ENCODE measurements around the gene TMEM273. TPM values are rescaled to one million over a fixed set of nuclear protein-coding genes. Genes with fewer than 3 reads are reported as not detected.

The TMEM273 gene
- total RNA-seq, 1 donor from 2014 or later = 82.3 TPM

DNA sequence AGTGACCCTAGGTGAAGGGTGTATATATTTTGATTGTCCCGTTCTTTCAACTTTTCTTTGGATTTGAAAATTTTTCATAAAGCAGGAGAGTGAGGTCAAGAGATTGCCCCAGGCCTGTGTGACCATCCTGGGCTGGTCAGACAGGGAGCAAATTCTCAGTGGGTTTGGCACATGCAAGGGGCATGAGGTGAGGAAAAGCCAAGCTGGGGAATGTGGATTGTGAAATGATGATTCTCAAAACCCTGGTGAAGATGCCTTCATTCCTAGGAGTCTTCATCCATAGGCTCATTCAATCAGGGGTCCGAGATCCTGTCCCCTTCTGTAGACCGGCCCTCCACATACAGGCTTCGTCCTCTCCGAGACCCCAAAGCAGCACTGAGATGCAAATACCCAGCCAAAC lies 27.4 kb downstream of the TMEM273 start:
- no peaks in the 10 kb centered on the region for H3K4me1 ChIP-seq
- H3K4me3 ChIP-seq = no peak overlapping the region
- no peaks in the 10 kb centered on the region for H3K27me3 ChIP-seq
- no peak overlapping the region for H3K27ac ChIP-seq
- no peaks in the 10 kb centered on the region for H3K36me3 ChIP-seq
- no peaks in the 10 kb centered on the region for H3K9me3 ChIP-seq
- intact Hi-C loops (cut with DNase I) = loop anchor here (1.0 to 10.0 kb wide), 3 partner anchors 86 to 504 kb away; no protein-coding TSS in a partner anchor
- DNase-seq (ENCODE audit: low spot score in 2 of 2) = no peak
- no peak for TF ChIP-seq CTCF (IDR thresholded peaks at IDR 0.05)

DNA sequence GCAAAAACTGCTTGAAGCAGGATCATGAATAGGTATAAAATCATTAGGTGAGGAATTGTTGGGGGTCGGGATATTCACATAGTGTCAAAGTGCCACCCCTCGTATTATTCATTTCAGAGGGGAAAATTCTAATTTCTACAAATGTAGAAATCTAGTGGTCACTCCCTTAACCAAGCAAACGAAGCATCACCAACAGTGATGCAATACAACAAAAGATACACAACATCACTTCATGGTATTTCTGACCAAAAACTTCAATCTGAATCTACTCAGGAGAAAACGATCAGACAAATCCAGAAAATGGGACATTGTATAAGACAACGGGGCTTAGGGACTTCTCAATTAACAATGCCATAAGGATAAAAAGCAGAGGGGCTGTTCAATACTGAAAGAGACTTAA lies 28.1 kb downstream of the TMEM273 start:
- H3K36me3 ChIP-seq = no peaks in the 10 kb centered on the region
- no peaks in the 10 kb centered on the region for H3K4me1 ChIP-seq
- no peaks in the 10 kb centered on the region for H3K27me3 ChIP-seq

GRCh38 chr10:49158915-49159314 lies 29.3 kb downstream of the TMEM273 start:
- H3K27ac ChIP-seq = no peak overlapping the region
- DNase-seq (ENCODE audit: low spot score in 2 of 2) = no peak
- TF ChIP-seq CTCF (IDR thresholded peaks at IDR 0.05) = no peak
- no peaks in the 10 kb centered on the region for H3K9me3 ChIP-seq
- no peaks in the 10 kb centered on the region for H3K27me3 ChIP-seq
- intact Hi-C loops (cut with DNase I) = no loop called here
- H3K36me3 ChIP-seq = no peaks in the 10 kb centered on the region
- no peak overlapping the region for H3K4me3 ChIP-seq
- H3K4me1 ChIP-seq = no peaks in the 10 kb centered on the region

More for the DNA sequence above, 28.1 kb downstream of the TMEM273 start:
- no peak for TF ChIP-seq CTCF (IDR thresholded peaks at IDR 0.05)
- Histone ChIP-seq H3K4me3 (no peak overlapping the region), H3K9me3 (no peaks in the 10 kb centered on the region), H3K27ac (no peak overlapping the region)
- intact Hi-C loops (cut with DNase I) = loop anchor here (5.0 to 10.0 kb wide), 2 partner anchors 85 to 503 kb away; no protein-coding TSS in a partner anchor
- DNase-seq (ENCODE audit: low spot score in 2 of 2) = no peak

- H3K36me3 ChIP-seq = no peaks in the 10 kb centered on the region
- no peak overlapping the region for H3K27ac ChIP-seq
- no peak for DNase-seq (ENCODE audit: low spot score in 2 of 2)
- intact Hi-C loops (cut with DNase I) = no loop called here
- no peak overlapping the region for H3K4me3 ChIP-seq
- H3K9me3 ChIP-seq = no peaks in the 10 kb centered on the region
- no peaks in the 10 kb centered on the region for H3K4me1 ChIP-seq
- H3K27me3 ChIP-seq = no peaks in the 10 kb centered on the region
- TF ChIP-seq CTCF (IDR thresholded peaks at IDR 0.05) = no peak
Observed at GRCh38 chr10:49158404-49158803, 29.8 kb downstream of the TMEM273 start.

- H3K9me3 ChIP-seq = no peaks in the 10 kb centered on the region
- no peaks in the 10 kb centered on the region for H3K36me3 ChIP-seq
- no peaks in the 10 kb centered on the region for H3K4me1 ChIP-seq
- no peak for TF ChIP-seq CTCF (IDR thresholded peaks at IDR 0.05)
- no peak overlapping the region for H3K27ac ChIP-seq
- no peak for DNase-seq (ENCODE audit: low spot score in 2 of 2)
- intact Hi-C loops (cut with DNase I) = no loop called here
- H3K27me3 ChIP-seq = no peaks in the 10 kb centered on the region
- no peak overlapping the region for H3K4me3 ChIP-seq
Observed at GRCh38 chr10:49157229-49157628, 31.0 kb downstream of the TMEM273 start.

DNA sequence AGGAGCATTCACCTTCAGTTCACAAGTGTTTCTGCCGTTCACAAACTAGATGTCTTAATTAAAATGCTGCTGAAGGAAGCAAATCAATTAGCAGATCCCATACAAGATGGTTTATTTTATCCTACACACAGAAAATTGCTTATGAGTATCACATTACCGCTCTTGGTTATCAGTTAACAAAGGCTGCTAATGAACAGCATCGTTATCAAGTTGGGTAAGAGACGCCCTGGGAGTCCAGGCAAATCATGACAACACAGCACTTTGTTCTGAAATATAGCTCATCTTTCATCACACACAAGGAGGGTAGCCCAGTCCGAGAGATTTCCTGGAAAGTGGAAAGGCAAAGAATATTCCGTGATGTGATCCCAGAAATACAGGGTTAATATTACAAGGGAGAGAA lies 33.5 kb downstream of the TMEM273 start:
- H3K4me3 ChIP-seq = no peak overlapping the region
- intact Hi-C loops (cut with DNase I) = no loop called here
- no peaks in the 10 kb centered on the region for H3K9me3 ChIP-seq
- no peaks in the 10 kb centered on the region for H3K4me1 ChIP-seq
- no peaks in the 10 kb centered on the region for H3K36me3 ChIP-seq
- H3K27me3 ChIP-seq = no peaks in the 10 kb centered on the region
- no peak for DNase-seq (ENCODE audit: low spot score in 2 of 2)
- TF ChIP-seq CTCF (IDR thresholded peaks at IDR 0.05) = no peak
- H3K27ac ChIP-seq = no peak overlapping the region
